ENCODE results near the gene OPRPN. TPM values are rescaled to one million over a fixed set of nuclear protein-coding genes. Genes with fewer than 3 reads are reported as not detected.

Gene OPRPN
- total RNA-seq, 4 donors from 2014 or later = not detected

GRCh38 chr4:70382691-70383181 is 15.0 kb upstream of the OPRPN start, which contains the start of gene SMR3B:
Gene SMR3B (plus strand): TSS chr4:70383131. CDS start chr4:70384511, 1,380 bp downstream.
- TF ChIP-seq POLR2A (IDR thresholded peaks at IDR 0.05) (no peak), CTCF (IDR thresholded peaks at IDR 0.05) (no peak)
- 63 to 77% methylated on average over 5 of the region's 5 CpGs for WGBS, 2 donors
- H3K4me1 ChIP-seq = no peaks in the 10 kb centered on the region
- H3K9me3 ChIP-seq = no peaks in the 10 kb centered on the region
- no peak for DNase-seq
- H3K36me3 ChIP-seq = no peaks in the 10 kb centered on the region
- no peak within 1 kb of the TSS for H3K27ac ChIP-seq
- no peak within 1 kb of the TSS for H3K4me3 ChIP-seq
- H3K27me3 ChIP-seq = no peaks in the 10 kb centered on the region
- intact Hi-C loops (cut with DNase I) = no loop called here

GRCh38 chr4:70392057-70392776 is 5.5 kb upstream of the OPRPN start:
- DNase-seq = no peak
- H3K27me3 ChIP-seq = no peaks in the 10 kb centered on the region
- H3K36me3 ChIP-seq = no peaks in the 10 kb centered on the region
- TF ChIP-seq POLR2A (IDR thresholded peaks at IDR 0.05) (no peak), CTCF (IDR thresholded peaks at IDR 0.05) (no peak)
- no peaks in the 10 kb centered on the region for H3K9me3 ChIP-seq
- no peak overlapping the region for H3K27ac ChIP-seq
- H3K4me3 ChIP-seq = no peak overlapping the region
- 48 to 49% methylated on average over 2 of the region's 2 CpGs for WGBS, 2 donors
- intact Hi-C loops (cut with DNase I) = no loop called here
- H3K4me1 ChIP-seq = no peaks in the 10 kb centered on the region

- no peak overlapping the region for H3K27ac ChIP-seq
- no peaks in the 10 kb centered on the region for H3K4me1 ChIP-seq
- TF ChIP-seq CTCF (IDR thresholded peaks at IDR 0.05) (no peak), POLR2A (IDR thresholded peaks at IDR 0.05) (no peak)
- no peaks in the 10 kb centered on the region for H3K9me3 ChIP-seq
- 84% methylated on average over 1 of the region's 1 CpG for WGBS, 2 donors
- intact Hi-C loops (cut with DNase I) = no loop called here
- no peaks in the 10 kb centered on the region for H3K27me3 ChIP-seq
- no peak for DNase-seq
- no peak overlapping the region for H3K4me3 ChIP-seq
- H3K36me3 ChIP-seq = no peaks in the 10 kb centered on the region
Measured at GRCh38 chr4:70399319-70399718, 1.6 kb downstream of the OPRPN start.

- Histone ChIP-seq H3K4me3 (no peak overlapping the region), H3K27me3 (no peaks in the 10 kb centered on the region), H3K9me3 (no peaks in the 10 kb centered on the region), H3K4me1 (no peaks in the 10 kb centered on the region), H3K36me3 (no peaks in the 10 kb centered on the region), H3K27ac (no peak overlapping the region)
- WGBS, 2 donors = 64 to 86% methylated on average over 1 of the region's 1 CpG
- intact Hi-C loops (cut with DNase I) = no loop called here
- no peak for TF ChIP-seq CTCF (IDR thresholded peaks at IDR 0.05)
- no peak for DNase-seq
Measured at GRCh38 chr4:70402762-70403161, 5.0 kb downstream of the OPRPN start.

GRCh38 chr4:70405765-70406164 is 8.0 kb downstream of the OPRPN start:
- H3K4me3 ChIP-seq = no peak overlapping the region
- H3K27me3 ChIP-seq = no peaks in the 10 kb centered on the region
- H3K9me3 ChIP-seq = no peaks in the 10 kb centered on the region
- TF ChIP-seq POLR2A (IDR thresholded peaks at IDR 0.05) (no peak), CTCF (IDR thresholded peaks at IDR 0.05) (no peak)
- intact Hi-C loops (cut with DNase I) = no loop called here
- H3K36me3 ChIP-seq = no peaks in the 10 kb centered on the region
- no peak overlapping the region for H3K27ac ChIP-seq
- 58 to 62% methylated on average over 6 of the region's 6 CpGs for WGBS, 2 donors
- no peak for DNase-seq
- no peaks in the 10 kb centered on the region for H3K4me1 ChIP-seq

Data from esophagus squamous epithelium (tissue), 5 donors.